HG03039 (cell line): ENCODE data around the gene ZNF358.
"Not testable (repeated sequence)": the region's sequence is repeated elsewhere in the genome, so short reads cannot be mapped to it uniquely, and the experiment has no call there.

Experiments
- ATAC-seq: cut with Tn5 transposase; IDR thresholded peaks from one replicate; pipeline ENCODE4 v1.9.1; 2021; ENCODE audit warnings: mild to moderate bottlenecking, moderate library complexity; ENCODE audit not compliant: unreplicated experiment

Gene ZNF358

DNA sequence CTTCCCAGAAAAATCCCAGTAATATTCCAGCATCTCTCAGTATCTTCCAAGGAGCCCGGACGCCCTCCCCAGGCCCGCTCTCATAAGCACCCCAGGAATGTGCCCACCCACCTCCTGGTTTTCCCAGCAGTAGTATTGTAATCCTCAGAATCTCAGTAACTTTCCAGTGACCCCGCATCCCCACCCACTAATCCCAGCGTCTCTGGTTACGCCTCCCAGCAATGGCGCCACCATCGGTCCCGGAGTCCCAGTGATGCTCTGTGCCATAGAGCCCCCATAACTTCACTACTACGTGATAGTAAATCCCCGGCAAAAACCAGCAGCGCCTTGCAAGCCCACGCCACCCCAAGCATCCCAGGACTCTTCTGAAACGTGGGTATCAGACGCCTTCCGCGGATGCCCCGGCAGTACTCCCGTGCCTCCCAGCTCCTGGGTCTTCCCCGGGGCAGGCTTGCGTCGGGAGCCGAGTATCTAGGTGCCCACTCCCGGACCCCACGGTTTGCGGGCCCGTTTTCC, 18.7 kb downstream of the ZNF358 start:
- ATAC-seq = peak; percentile 9

DNA sequence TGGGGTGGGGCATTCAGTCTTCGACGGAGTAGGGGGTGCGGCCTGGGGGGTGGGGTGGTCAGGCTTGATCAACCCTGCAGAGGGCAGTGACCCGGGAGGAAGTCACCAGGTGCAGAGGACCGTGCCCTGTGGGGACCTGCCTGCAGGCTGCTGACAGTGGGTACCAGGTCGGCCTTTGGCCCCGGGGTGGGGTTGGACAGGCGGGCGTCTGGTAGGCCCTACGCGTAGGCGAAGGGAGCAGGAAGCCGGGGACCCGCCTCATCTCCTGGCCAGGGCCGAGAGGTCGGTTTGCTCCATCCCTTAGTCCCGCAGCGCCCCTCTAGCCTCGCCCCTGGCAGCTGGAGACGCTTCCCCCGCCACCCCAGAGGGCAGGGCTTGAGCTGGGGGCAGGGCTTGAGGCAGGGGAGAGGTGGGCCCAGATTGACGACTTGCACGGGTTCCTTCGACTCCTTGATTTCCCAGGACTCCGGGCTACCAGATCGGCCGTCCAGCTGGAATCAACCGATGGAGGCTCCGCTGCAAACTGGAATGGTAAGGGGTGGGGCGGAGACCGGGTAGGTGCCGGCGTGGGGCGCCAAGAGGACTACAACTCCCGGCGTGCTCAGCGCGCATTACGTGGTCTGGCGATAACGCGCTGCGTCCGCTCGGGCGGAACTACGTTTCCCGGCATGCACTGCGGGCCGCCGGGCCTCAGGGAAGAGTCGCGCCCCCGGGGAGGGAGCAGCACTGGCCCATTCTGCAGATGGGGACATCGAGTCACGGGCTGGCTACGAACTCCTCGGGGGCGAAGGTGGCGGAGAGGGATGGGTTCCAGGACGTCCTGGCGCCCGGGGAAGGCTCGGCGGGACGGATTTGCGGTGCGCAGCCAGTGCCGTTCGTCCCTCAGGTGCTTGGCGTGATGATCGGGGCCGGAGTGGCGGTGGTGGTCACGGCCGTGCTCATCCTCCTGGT, 19.4 kb downstream of the ZNF358 start, which contains the start of gene PNPLA6:
TSS of gene PNPLA6 (plus strand) at position 671 of the 951 bp plus-strand sequence. CDS start at position 743, 72 bp downstream.
- peak; percentile 69 for ATAC-seq

DNA sequence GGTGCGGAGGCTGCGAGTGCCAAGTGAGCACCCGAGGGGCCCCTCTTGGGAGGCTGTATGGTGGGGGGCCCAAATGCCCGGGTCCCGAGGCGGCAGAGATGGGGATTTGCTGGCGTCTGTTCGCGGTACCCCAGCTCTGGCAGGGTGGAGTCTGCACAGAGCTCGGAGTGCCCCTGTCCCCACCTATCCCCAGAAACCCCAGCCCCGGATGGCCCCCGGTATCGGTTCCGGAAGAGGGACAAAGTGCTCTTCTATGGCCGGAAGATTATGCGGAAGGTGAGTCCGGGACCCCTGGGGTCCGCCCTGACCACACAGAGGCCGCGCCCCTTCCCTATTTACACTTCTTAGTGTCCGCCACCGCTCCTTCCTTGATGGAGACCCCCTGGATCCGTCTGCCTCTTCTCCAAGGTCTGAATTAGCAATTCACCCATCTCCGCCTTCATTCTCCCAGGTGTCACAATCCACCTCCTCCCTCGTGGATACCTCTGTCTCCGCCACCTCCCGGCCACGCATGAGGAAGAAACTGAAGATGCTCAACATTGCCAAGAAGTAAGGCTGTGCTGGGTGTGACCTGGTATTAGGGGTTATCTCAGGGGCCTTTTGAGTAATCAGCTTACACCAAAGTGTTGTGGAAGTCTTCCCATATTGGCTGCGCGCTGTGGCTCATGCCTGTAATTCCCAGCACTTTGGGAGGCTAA, 20.2 kb downstream of the ZNF358 start:
- ATAC-seq = no peak

DNA sequence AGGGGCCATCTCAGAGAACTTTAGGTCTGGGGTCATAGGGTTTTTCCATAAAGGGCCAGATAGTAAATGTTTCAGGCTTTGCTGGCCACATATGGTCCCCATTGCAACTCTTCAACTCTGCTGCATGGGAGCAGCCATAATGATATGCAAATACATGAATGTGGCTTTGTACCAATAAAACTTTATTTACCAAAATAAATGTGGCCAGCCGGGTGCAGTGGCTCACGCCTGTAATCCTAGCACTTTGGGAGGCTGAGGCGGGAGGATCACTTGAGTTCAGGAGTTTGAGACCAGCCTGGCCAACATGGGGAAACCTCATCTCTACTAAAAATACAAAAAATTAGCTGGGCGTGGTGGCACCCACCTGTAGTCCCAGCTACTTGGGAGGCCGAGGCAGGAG, 23.1 kb downstream of the ZNF358 start:
- ATAC-seq = not testable (repeated sequence)

DNA sequence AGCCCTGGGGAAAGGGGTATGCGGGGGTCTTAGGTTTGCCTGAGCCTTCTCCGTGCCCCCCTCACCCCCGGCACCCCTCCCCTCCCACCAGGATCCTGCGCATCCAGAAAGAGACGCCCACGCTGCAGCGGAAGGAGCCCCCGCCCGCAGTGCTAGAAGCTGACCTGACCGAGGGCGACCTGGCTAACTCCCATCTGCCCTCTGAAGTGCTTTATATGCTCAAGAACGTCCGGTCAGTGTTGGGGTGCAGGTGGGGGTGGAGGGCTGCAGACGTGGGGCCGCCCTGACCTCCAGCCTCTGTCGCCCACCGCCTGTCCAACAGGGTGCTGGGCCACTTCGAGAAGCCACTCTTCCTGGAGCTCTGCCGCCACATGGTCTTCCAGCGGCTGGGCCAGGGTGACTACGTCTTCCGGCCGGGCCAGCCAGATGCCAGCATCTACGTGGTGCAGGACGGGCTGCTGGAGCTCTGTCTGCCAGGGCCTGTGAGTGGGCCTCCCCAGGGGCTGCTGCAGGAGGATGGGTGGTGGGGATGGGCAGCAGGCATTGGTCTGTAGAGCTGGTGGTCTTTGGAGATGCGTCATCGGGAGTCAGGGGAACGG, 24.0 kb downstream of the ZNF358 start:
- no peak for ATAC-seq

DNA sequence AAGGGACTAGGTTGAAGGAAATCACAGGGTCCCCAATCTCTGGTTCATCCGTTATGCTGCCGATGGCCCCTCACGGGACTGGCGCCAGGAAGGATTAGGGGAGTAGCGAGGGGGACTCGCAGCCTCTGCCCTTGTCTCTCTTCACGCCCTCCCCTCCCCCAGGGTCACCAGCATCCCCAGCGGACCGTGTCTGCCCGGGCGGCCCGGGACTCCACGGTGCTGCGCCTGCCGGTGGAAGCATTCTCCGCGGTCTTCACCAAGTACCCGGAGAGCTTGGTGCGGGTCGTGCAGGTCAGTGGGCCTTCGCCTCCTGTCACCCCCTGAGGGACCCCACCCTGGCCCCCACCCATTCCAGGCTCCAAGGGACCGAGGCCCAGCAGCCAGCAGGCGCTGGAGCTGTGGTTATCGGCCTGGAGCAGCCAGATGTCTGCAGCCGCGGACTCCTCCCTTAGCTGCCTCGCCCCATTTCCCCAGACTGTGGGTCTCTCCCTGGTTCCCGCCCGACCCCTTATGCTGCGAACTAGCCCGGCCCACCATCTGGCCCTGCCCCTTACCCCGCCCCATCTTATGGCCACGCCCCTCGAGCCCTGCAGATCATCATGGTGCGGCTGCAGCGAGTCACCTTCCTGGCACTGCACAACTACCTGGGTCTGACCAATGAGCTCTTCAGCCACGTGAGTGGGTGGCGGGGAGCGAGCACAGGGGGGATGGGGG, 25.0 kb downstream of the ZNF358 start:
- ATAC-seq = no peak

DNA sequence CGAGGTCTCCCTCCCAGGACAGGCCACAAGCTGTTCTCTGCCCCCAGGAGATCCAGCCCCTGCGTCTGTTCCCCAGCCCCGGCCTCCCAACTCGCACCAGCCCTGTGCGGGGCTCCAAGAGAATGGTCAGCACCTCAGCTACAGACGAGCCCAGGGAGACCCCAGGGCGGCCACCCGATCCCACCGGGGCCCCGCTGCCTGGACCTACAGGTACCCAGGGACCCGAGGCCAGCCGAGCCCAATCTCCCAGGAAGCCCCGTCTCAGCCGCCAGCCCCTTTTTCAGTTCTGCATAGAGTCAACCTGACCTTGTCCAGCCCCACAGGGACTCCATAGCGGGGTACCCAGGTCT, 25.5 kb downstream of the ZNF358 start:
- ATAC-seq = no peak

DNA sequence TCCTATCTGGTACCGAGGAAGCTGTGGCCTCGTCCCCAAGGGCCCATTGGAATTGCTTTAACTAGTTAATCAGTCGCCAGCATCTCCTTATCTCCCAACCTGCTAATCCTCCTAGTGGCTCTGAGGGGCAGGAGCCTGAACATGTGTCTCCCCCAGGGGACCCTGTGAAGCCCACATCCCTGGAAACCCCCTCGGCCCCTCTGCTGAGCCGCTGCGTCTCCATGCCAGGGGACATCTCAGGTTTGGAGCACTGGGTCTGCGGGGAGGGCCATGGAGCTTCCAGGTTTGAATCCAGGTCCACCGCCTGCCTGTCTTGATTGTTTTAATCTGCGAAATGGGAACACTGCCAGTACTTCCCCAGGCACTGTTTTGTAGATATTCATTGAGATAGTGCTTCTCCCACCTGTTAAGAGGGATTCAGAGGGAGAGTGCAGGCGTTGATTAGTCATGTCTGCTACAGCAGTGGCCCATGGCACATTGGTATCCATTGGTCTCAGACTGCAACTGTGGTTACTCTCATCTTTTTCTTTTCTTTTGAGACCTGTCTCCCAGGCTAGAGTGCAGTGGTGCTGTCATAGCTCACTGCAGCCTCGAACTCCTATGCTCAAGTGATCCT, 26.0 kb downstream of the ZNF358 start:
- ATAC-seq = no peak

DNA sequence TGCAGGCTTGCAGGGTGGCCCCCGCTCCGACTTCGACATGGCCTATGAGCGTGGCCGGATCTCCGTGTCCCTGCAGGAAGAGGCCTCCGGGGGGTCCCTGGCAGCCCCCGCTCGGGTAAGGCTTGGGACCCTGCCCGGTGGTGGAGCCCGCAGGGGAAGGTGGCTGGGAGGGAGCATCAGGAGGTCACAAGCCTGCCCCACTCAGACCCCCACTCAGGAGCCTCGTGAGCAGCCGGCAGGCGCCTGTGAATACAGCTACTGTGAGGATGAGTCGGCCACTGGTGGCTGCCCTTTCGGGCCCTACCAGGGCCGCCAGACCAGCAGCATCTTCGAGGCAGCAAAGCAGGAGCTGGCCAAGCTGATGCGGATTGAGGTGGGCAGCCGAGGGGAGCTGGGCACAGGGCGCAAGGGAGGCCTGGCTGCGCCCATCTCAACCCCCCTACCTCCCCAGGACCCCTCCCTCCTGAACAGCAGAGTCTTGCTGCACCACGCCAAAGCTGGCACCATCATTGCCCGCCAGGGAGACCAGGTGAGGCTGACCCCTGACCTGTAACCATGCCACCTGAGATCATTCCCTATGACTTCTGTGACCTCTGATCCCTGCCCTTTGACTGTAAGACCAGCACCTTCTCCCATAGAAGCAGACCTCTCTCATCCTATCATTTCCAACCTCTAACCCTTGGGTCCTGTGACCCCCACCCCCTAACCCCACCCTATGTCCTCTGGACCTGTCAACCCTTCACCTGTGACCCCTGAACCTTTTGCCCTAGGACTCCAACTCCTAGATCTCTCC, 26.8 kb downstream of the ZNF358 start:
- no peak for ATAC-seq

DNA sequence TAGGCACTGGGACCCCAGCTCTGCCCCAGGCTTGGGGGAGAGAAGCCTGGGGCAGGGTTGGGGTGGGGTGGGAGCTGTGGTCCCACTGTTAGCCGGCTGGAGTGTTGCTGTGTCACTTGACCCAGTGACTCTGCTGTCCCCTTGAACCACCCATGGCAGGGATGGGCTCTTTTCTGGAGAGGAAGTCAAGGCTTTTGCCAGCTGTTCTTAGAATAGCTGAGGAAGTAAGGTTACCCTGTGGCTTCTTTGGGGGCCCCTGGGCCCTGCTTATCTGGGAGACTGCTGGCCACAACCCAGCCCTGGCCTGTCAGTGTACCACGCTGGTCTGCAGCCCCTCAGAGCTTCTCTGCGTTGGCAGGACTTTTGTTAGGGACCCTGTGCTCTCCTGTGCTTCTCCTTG, 28.7 kb downstream of the ZNF358 start:
- ATAC-seq = no peak

DNA sequence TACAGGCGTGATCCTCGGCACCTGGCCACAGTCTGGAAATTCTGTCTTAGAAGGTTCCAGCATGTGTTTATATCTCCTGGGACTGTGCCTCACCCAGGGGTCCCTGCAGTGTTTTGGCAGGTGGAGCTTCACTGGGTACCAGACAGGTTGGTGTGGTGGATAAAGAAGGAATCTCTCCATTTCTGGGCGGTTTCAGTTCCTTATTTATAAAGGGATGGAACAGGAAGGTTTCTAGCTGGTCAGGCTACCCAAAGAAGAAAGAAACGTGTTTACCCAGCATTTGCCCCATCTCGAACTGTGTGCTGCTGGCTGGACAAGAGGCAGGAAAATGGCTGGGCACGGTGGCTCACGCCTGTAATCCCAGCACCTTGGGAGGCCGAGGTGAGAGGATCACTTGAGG, 29.4 kb downstream of the ZNF358 start:
- no peak for ATAC-seq

DNA sequence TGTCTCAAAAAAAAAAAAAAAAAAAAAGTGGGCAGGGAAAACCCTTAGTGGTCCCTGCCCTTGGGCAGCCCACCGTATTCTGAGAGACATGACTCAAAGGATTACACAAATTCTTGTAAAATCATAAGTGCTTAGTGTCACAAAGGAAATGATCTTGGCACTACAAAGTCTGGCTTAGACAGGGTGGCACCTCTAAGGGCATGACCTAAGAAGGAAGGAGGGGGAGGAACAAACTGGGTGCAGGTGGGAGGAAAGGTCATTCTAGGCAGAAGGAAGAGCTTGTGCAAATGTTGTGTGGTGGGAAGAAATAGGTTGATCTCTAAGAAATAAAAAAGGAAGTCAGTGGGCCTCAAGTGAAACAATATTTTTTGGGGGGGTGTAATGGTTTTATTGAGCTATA, 30.0 kb downstream of the ZNF358 start:
- ATAC-seq = no peak

DNA sequence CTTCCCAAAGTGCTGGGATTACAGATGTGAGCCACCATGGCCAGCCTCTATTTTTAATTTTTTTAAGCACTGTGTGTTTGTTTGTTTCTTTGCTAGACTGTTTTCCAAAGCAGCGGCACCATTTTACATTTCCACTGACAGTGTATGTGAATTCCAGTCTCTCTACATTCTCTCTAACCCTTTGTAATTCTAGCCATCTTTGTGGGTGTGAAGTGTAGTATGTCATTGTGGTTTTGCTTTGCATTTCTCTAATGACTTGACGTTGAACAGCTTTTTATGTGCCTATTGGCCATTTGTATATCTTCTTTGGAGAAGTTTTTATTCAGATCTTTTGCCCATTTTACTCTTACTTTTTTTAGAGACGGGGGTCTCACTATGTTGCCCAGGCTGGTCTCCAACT, 31.3 kb downstream of the ZNF358 start:
- no peak for ATAC-seq

DNA sequence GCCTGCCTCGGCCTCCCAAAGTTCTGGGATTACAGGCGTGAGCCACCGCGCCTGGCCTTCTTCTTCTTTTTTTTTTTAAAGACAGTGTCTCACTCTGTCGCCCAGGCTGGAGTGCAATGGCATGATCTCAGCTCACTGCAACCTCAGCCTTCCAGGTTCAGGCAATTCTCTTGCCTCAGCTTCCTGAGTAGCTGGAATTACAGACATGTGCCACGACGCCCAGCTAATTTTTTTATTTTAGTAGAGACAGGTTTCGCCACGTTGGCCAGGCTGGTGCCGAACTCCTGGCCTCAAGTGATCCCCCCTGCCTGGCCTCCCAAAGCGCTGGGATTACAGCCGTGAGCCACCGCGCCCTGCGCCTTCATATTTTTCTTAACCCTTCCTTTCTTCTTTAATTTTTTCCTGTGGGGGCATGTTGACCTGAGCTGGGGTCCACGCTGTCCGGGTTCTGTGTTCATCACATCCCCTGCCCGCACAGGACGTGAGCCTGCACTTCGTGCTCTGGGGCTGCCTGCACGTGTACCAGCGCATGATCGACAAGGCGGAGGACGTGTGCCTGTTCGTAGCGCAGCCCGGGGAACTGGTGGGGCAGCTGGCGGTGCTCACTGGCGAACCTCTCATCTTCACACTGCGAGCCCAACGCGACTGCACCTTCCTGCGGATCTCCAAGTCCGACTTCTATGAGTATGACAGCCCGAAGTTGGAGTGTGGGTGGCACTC, 33.7 kb downstream of the ZNF358 start:
- ATAC-seq = no peak

DNA sequence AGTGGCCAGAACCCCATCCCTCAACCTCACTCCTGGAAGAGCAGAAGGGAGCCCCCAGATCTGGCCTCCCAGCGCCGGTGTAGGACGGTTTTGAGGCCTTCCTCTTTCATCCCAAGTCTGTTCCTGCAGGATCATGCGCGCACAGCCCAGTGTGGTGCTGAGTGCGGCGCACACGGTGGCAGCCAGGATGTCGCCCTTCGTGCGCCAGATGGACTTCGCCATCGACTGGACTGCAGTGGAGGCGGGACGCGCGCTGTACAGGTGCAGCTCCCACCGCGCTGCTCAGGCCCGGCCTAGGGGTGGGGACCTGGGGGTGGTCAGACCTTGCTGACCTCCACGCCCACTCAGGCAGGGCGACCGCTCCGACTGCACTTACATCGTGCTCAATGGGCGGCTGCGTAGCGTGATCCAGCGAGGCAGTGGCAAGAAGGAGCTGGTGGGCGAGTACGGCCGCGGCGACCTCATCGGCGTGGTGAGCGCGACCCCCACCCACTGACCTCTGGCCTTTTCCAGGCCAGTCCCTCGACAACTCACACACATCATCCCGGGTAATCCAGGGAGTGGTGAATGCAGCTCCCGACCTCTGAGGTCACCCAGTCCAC, 34.4 kb downstream of the ZNF358 start:
- no peak for ATAC-seq

DNA sequence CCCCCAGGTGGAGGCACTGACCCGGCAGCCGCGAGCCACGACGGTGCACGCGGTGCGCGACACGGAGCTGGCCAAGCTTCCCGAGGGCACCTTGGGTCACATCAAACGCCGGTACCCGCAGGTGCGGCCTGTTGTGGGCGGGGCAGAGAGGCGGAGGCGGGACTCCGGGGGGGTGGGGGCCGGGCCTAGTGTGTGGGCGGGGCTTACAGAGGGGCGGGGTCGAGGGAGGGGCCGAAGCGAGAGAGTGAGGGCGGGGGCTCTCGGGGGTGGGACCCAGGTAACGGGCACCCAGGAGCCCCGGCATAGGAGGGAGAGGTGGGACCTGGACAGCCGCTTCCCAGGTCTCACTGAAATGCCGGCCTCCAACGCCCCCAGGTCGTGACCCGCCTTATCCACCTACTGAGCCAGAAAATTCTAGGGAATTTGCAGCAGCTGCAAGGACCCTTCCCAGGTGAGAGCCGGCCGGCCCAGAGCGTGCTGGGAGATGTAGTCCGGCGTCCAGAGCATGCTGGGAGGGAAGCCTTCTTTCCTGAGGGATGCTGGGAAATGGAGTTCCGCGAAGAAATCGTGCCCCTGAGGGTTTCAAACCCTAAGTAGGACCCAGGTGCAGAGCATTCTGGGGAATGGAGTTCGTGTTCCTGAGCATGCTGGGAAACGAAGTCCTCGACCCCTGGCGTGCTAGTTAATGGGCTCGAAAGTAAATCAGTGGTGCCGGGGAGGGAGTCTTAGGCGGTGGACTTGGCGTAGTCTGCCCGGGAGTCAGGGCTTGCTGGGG, 35.3 kb downstream of the ZNF358 start:
- no peak for ATAC-seq

DNA sequence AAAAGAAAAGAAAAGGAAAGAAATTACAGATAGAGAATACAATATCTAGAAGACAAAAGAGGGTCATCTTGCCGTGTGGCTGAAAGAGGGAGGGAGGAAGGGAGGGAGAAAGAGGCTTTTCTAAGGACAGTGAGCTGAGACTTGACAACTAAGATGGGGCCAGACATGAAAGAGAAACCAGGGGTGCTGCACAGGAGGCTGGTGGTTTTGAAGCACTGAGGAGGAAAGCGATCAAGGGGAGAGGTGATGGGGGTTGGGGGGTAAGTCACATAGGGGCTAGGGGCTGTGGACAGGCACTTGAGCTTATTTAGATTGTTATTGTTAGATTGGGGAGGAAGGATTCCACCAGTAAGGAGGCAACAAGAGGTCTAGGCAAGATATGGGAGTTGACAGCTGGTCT, 36.9 kb downstream of the ZNF358 start:
- ATAC-seq = no peak

DNA sequence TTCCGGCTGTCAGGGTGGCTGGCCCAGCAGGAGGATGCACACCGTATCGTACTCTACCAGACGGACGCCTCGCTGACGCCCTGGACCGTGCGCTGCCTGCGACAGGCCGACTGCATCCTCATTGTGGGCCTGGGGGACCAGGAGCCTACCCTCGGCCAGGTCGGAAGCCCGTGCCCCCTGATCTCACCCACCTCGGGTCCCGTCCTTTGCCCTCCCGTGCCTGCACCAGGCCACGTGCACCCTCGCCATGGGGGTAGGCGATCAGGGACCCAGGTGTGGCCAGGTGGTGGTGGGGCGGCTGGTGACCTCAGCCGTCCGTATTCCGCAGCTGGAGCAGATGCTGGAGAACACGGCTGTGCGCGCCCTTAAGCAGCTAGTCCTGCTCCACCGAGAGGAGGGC, 38.7 kb downstream of the ZNF358 start:
- no peak for ATAC-seq
